GM19324 (cell line): ENCODE results near the gene LRRC42.

Source experiments
- ATAC-seq: cut with Tn5 transposase; IDR thresholded peaks from one replicate; pipeline ENCODE4 v1.9.1; 2021; ENCODE audit warnings: mild to moderate bottlenecking, moderate library complexity; ENCODE audit not compliant: unreplicated experiment, low FRiP score

The LRRC42 gene

DNA sequence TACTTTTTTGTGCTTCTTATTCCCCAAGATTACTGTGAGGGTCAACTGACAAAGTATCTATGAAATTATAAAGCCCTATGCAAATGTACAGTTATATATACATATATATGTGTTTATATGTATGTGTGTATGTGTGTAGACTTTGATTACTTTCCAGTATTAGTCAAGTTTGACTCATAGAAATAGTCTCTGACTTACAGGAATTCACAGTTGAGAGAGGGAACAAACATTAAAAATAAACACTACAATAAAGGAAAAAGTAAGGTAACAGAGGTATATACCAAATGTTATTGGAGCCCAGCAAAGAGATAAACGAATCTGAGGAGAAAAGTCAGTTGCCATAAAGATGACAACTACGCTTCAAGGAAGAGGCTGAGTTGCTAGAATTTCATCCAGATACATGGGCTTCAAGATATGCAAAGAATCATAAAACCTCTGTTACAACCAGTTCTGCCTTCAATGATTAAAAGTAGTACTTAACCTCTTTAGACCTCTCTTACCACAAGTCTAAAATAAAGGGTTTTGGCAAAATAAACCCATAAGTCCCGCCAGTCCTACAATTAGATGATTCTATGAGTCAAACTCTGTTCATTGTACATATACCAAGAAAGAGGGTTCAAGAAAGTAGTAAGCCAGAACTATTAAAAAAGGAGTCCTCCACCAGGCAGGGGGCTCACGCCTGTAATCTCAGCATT lies 7.9 kb upstream of the LRRC42 start:
- no peak for ATAC-seq

DNA sequence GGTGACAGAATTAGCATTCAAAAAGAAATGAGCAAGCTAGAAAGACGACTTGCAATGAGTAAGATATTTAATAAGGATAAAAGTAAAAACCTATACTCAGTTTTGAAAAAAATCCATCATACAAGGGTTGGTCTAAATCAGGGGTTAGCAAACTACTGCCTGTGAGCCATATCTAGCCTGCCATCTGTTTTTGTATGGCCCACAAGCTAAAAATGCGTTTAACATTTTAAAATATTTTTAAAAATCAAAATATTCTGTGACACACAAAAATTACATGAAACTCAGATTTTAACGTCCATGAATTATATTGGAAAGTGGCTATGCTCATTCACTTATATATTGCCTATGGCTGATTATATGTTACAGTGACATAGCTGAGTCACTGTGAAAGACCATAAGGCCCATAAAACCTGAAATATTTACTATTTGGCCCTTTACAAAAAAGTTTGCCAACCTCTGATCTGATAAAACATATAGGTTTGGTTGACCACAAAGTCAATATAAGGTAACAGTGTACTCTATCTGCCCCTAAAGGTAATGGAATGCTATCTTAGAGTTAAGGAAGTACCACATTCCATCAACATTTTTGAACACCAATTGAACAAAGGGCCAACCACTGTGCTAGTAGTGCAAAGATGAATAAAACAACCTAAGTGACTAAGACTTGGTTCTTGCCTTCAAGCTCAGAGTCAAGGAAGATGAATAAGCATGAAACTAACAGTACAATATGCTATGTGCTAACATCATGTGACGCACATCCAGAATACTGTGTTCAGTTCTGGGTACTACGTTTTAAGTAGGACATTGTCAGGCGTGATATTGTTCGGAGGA lies 3.8 kb upstream of the LRRC42 start:
- no peak for ATAC-seq

DNA sequence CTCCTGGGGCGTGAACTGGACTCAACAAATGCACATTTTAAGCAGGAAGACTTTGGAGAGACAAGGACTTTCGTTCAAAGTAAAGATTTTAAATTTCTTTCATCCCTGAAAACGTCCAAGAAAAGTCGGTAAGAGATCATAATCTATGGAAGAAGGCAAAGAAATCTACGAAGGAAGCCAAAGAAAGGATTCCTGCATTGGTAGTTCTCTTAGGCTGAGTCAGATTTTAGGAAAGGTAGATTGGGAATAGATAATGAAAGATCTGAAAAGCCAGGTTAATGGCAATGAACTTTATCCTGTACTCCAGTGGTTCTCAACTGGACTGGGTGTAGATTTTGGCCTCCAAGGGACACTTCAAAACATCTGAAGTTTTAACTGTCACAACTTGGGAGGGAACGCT lies 3.1 kb upstream of the LRRC42 start:
- ATAC-seq: no peak

DNA sequence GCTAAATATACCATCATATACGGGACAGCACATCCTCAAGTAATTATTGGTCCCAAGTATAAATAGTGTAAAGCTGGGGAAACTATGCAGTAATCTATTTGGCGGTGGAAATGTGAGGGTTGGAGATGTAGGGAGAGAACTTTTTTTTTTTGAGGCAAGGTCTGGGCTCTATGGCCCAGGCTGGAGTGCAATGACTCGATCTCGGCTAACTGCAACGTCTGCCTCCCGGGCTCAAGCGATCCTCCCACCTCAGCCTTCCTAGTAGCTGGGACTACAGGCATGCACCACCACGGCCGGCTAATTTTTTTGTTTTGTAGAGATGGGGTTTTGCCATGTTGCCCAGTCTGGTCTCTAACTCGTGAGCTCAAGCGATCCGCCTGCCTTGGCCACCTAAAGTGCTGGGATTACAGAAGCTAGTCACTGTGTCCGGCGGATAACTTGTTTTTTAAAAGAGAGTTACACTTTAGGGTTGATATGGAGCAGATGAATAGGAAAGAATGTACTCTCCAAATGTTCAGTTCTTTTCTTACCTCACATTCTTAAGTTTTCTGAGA lies 2.6 kb upstream of the LRRC42 start:
- ATAC-seq: no peak

DNA sequence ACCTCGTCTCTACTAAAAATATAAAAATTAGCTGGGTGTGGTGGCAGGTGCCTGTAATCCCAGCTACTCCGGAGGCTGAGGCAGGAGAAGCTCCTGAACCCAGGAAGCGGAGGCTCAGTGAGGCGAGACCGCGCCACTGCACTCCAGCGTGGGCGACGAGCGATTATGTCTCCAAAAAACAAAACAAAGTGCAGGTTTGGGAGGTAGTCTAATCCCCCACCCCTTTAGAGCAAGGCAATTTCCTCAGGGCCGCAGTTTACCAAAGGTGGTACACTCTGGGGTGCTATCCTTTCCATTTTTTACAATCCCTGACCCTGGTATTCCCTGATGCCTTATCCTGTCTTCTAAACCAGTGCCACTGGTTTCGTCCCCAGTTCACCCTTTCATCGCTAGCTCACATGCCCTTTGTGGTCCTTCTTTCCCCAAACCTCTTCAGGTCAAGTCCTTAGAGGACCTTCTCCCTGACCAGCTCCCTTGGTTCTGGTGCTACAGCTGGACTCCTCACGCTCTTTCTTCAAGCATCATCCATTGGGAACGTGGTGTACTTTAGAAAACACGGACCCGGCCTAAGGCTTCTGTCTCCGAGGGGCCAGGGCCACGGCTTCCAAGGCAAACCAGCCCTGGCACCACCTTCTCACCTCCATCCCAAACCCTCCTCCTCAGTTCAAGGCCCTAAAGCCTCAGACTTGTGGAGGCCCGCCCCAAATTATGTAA lies 1.5 kb upstream of the LRRC42 start:
- ATAC-seq: no peak

DNA sequence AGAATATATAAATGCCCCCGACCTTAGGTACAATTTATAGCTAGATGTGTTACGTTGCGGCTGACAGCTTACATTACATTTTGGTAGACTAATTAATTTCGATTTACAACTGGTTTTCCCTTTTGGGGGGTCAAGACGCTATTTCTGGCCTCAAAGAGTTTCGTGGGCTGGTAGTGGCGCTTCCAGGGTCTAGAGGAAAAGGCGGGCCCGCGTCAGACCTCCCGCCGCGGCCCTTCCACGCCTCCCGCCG lies 1.0 kb upstream of the LRRC42 start:
- ATAC-seq: no peak

DNA sequence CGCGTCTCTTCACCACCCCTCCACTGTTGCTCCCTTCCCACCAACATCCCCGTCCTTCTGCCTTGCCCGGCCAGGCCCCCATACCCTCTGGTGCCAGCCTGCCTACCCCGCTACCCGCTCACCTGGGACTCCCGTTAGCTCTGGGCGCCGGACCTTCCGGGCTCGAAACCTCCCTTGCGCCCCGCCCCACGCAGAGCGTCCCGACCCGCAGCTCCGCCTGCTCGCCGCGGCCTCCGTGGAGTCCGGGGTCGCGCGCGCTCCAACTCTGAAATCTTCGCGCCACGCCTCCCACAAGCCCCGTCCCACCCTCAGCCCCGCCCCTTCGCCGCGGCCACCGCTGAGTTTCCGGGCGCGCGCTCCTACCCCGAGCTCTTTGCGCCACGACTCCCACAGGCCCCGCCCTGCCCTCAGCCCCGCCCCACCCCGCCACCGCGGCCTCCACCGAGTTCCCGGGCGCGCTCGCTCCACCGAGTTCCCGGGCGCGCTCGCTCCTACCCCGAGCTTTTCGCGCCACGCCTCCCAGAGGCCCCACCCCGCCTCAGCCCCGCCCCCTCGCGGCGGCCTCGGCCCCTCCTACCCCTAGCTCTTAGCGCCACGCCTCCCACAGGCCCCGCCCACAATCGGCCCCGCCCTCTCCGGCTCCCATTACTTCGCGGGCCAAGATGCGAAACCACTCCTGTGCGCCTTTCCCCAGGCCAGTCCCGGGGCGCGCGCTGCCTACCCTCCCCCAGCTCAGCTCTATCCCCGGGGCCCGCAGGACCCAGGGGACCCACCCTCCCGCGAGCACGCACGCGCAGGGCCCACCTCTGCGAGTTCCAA lies 508 bp upstream of the LRRC42 start, which contains the start of gene IFT25:
IFT25 (minus strand) TSS at position 267 of the 819 bp plus-strand sequence. CDS start 5,617 bp downstream, outside the sequence.
- ATAC-seq: peak; percentile 79

DNA sequence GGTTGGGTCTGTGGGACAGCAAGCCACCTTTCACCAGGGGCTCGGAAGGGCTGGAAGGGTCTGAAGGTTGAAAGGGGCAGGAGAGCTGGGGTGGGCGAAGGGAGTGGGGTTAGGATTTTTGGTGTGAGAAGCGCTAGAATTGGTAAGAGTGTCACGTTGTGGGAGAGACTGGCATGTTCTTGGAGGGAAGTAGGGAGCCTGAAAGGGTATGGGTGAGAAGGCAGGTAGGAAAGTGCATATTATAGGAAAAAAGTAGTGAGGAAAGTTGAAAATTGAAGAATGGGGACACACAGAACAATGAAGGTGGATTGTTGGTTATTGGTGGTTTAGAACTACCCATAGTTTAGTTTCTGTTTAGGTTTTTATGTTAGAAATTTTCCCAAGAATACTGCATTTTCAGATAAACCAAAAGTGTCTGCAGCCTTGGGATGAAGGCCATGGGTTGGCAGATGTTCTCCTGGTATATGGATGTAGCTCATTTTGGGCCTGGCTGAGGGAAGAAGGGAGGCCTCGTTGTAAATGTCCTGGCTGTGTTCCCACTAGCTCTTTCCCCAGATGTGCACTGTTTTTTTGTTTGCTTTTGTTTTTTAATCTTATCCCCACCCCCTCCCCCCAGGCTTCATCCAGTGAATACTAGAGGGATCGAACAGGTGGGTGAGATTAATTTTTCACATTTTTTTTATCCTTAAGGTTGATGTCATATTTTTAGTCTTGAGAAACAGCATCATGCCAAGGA lies 1.2 kb downstream of the LRRC42 start:
- ATAC-seq: no peak

DNA sequence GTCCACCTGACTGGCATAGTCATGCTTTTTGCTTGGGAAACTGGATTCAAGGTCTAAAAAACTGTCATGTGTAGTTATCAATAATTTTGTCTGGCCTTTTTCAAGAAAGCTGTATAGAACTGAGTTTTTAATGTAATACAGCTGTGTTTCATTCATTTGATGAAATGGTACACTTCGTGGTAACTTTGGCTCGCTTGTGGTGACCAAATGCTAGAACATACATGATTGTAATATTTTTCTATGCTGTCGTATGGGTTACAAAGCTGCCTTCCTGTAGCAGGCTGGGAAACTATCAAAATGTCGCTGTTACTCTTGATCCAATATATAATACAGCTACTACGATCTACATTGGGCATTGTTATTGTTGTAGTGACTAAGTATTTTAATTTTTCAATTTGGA lies 2.1 kb downstream of the LRRC42 start:
- no peak for ATAC-seq

DNA sequence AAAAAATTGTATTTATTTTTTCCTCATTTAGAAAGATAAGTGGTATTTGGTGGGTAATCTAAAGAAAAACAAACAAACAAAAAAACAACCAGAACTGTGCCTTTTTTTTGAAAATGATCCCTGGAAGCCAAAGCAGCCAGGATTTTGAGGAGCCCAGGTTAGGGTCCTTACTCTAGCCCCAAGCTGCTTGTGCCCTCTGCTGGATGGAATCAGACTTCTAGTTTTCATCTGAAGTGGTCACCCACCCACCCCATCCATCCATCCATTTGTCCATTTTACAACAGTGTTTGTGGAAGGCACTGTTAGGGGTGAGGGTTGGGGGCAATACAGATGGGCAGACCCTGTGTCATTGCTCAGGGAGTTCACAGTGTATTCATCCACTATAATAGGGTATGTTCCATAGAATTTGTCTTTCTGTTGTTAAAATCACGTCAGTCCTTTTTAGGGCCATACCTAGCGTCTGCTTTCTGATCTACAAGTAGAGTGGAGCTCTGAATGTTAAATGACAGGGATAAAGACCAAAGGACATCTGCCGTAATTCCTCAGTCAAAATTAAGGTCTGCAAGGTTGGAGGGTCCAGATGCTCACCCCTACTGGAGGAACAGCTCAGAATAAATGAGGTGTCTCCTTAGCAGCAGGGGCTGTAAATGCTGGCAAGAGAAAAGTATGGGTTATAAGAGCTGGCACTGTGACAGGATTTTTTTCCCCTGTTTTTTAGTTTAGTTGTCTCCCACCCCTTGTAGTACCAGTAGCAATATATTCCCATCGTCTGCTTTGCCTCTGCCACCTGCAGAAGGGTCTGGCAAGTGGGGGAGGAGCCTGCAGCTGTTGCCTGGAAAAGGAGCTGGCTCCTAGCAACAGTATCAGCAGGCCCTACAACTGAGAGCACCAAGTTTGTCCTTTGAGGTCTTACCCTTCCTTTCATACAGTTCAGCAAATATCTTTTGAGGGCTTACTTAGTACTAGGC lies 3.2 kb downstream of the LRRC42 start:
- no peak for ATAC-seq

DNA sequence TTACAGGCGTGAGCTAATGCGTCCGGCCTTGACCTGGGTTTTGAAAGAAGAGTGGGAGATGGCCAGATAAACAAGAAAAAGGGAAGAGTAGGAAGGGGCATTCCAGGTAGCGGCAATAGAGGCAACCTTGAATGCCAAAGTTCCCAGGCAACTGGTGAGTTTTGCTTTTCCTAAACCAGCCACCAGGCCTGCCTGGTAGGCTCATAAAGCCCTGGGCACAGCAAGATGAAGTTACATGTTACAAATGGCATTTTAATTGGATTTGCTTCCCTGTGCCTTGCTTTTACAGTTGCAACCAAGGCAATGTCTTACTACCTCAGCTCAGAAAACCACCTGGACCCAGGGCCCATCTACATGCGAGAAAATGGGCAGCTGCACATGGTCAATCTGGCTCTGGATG lies 5.5 kb downstream of the LRRC42 start:
- no peak for ATAC-seq

DNA sequence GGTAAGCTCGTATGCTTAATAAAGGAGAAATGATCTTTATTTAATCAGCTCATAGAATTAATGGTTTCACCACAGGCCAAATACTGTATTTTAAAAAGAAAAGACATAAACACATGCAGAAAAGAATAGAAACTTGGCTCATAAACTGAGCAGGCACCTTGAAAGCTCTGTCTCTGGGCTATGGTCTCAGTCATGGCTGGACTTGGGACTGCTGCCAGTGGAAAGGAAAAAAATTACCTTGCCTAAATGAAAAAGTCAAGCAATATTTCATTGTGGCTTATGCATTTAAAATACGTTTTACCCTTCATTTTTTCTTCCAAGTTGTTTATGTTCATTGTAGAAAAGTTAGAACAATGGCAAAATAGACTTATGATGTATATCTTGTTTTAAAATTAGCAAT lies 8.0 kb downstream of the LRRC42 start:
- no peak for ATAC-seq

DNA sequence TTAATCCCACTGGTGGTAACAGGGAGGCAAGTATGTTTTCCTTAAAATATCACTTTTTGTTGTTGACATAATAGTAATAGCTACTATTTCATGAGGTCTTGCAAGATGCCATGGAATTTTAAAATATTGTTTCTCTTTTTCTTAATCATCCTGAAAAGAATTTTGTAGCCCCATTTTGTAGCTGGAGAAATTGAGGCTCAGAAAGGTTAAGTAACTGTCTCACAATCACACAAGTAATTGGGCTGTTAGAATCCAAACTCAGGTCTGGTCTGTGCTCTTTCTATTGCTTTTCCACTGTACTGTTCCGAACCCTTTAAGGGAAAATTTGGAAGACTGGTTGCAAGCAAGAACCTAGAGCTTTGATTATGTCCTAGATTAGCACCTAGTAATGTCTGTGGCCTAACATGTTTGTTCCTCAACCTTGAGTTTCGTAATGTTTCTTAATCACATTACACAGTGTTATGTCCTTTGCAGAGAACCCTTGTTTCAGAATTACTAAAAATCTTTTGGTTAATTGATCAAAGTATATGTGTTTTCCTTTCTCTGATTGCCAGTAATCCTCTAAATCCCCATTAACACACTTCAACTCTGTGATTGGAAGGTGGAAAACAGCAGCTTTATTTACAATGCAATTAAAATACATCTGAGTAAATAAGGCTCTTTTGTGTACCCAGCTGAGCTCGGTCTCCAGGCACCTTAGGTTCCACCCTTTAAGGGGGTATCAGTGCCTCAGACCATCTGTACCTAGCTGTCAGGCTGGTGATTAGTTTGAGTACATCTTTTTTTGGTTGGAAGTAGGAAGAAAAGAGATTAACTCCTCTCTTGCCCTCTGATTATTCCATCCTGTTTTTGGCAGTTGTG lies 10.4 kb downstream of the LRRC42 start:
- no peak for ATAC-seq

DNA sequence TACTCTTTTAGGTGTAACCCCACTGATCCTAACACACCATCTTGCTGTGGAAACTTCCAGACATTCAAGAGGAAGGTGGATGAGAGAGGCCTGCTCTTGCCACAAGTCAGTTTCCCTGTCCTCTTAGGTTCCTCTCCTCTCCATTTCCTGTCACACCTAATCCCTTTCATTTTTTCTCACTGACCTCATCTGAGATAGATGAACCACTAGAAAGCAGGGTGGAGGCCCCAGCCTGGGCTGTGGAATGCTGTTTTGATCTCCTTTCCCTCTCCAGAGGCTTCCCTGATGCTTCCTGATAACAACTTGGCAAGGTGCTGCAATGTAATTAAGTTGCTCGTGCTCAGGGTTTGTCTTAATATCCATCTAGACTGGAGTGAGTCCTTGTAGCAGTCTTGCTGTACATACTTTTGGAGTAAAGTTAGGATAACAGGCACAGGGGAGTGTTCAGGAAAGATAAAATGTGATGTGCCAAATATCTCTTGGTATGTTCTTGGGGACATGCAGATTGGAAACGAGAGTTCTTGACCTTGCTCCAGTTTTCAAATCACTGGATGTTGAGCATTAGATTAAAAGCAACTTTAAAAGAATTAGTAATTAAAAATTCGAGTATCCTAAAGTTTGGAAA lies 11.2 kb downstream of the LRRC42 start:
- ATAC-seq: no peak

DNA sequence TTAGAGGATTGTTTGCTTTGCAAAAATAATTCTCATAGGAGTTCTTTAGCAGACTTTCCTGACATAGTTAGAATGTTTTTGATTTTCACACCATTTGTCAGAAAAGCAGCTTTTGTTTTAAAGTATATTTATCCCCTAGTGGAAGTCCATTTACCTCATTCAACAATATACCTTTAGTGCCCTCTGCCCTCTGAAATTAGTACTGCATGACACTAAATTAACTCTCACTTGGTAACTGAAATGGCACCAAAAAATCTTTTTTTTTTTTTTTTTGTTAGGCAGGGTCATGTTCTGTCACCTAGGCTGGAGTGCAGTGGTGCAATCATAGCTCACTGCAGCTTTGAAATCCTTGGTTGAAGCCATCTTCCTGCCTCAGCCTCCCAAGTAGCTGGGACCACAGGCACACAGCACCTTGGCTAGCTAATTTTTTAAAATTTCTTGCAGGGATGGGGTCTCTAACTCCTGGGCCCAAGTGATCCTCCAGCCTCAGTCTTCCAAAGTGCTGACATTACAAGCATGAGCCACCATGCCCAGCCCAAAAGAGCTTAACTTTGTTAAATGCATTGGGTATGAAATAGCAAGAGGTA lies 13.6 kb downstream of the LRRC42 start:
- no peak for ATAC-seq

DNA sequence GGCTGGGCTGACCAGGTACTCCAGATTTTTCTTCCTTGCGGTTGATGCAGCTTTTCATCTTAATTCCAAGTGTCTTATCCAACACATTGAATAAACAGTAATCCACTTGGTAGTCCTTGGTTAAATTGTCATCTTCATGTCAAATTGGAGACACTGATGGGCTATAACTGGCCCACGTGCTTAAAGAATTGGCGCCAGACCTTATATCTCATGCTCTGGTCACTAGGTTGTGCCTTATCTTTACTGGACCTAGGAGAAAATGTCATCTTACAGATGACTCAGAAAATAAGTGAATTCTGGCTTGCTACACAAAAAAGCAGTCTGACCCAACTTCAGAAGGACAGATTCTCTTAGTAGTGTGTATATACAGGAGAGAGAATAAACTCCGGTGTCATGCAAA lies 16.2 kb downstream of the LRRC42 start:
- no peak for ATAC-seq

DNA sequence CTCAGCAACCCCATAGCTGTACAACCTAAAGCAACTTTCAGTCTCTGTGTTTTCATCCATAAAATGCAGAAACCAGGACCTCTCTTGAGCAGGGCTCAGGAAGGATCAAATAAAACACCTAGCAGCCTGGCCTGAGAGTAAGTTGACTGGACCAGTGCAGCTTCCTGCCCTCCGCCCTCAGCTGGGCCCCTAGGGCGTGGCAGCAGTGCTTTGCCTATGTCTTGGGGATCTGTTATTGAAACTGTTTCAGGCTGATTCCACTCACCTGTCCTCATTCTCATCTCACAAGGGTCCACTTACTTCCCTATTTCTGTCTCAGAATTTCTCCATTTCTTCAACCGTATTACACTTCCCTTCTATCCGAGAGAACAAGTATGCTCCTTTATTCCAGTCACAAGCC lies 17.3 kb downstream of the LRRC42 start:
- ATAC-seq: no peak
